IPS DF 4.7 (cell line): ENCODE data around the gene MAGIX.
"Not testable (repeated sequence)": the region's sequence is repeated elsewhere in the genome, so short reads cannot be mapped to it uniquely, and the experiment has no call there.

Source experiments
- DNase-seq: peaks from one replicate; pipeline ENCODE4 v3.0.0-alpha.2; 2013; ENCODE audit warnings: low spot score; ENCODE audit errors: extremely low read depth

MAGIX gene

GRCh38 chrX:49160908-49161307 lies 1.6 kb upstream of the MAGIX start:
- no peak for DNase-seq

- no peak for DNase-seq
Measured at GRCh38 chrX:49161632-49162031, 926 bp upstream of the MAGIX start.

- DNase-seq: no peak
Measured at GRCh38 chrX:49163555-49164419, 1.2 kb downstream of the MAGIX start.

GRCh38 chrX:49164589-49165360 lies 2.2 kb downstream of the MAGIX start:
- no peak for DNase-seq

- DNase-seq: no peak
Measured at GRCh38 chrX:49165901-49166881, 3.6 kb downstream of the MAGIX start.

GRCh38 chrX:49166914-49167739 lies 4.6 kb downstream of the MAGIX start:
- no peak for DNase-seq

- DNase-seq: no peak
Measured at GRCh38 chrX:49167740-49168108, 5.2 kb downstream of the MAGIX start.

- no peak for DNase-seq
Measured at GRCh38 chrX:49171752-49172279, 9.3 kb downstream of the MAGIX start, which contains the start of gene PLP2. Gene PLP2, plus strand, starts transcription at chrX:49171898. Its CDS starts 103 bp downstream, at chrX:49172001.

- DNase-seq: no peak
Measured at GRCh38 chrX:49172280-49172780, 9.8 kb downstream of the MAGIX start.

GRCh38 chrX:49173544-49173943 lies 11.0 kb downstream of the MAGIX start:
- DNase-seq: not testable (repeated sequence)

- DNase-seq: no peak
Measured at GRCh38 chrX:49174723-49175122, 12.2 kb downstream of the MAGIX start.

- no peak for DNase-seq
Measured at GRCh38 chrX:49175435-49176274, 13.1 kb downstream of the MAGIX start.

- DNase-seq: no peak
Measured at GRCh38 chrX:49176421-49177326, 14.1 kb downstream of the MAGIX start.

- DNase-seq: no peak
Measured at GRCh38 chrX:49177338-49177833, 14.8 kb downstream of the MAGIX start.

GRCh38 chrX:49177873-49178480 lies 15.4 kb downstream of the MAGIX start:
- no peak for DNase-seq

- DNase-seq: no peak
Measured at GRCh38 chrX:49178537-49178936, 16.0 kb downstream of the MAGIX start.

GRCh38 chrX:49179358-49179757 lies 16.8 kb downstream of the MAGIX start:
- DNase-seq: no peak
